ENCODE results near the gene YOD1.

- TF ChIP-seq CTCF (IDR thresholded peaks at IDR 0.05) (no peak), POLR2A (IDR thresholded peaks at IDR 0.05) (no peak)
These were observed 40.3 kb upstream of the YOD1 start for GRCh38 chr1:207091200-207091908.

All from thyroid gland (tissue), 4 donors.